SK-N-SH treated with all-trans-retinoic acid at 6 μM for 48 hours (cell line): ENCODE data around the gene EMILIN2.

Source experiments
- CSRNP3 ChIP-seq: fragments of 250-450 bp; sonication (Bioruptor Pico); IDR thresholded peaks from 2 replicates; pipeline ENCODE4 v1.5.1; 2021; ENCODE audit warnings: mild to moderate bottlenecking, moderate library complexity
- TOX ChIP-seq: fragments of 250-450 bp; sonication (Bioruptor Pico); IDR thresholded peaks from 2 replicates; pipeline ENCODE4 v1.8.0; 2021; ENCODE audit warnings: mild to moderate bottlenecking, moderate library complexity, borderline replicate concordance
- ZC3H10 ChIP-seq: fragments of 250-450 bp; sonication (Bioruptor Pico); IDR thresholded peaks from 2 replicates; pipeline ENCODE4 v1.5.1; 2021; ENCODE audit warnings: mild to moderate bottlenecking, moderate library complexity
- ZFP30 ChIP-seq: fragments of 450-650 bp; formaldehyde crosslinking; IDR thresholded peaks from 2 replicates; pipeline ENCODE4 v1.5.0; 2022; ENCODE audit warnings: mild to moderate bottlenecking, moderate library complexity

- TF ChIP-seq CSRNP3 (CRISPR knock-in tag) (no peak), ZC3H10 (CRISPR knock-in tag) (no peak), TOX (CRISPR knock-in tag) (no peak), ZFP30 (no peak)
Measured at GRCh38 chr18:2907550-2908135, 60.8 kb downstream of the EMILIN2 start.
